Panc1 (cell line): Measurements from ENCODE around the gene PRR20G. TPM values are rescaled to one million over a fixed set of nuclear protein-coding genes. Genes with fewer than 3 reads are reported as not detected.

Experiments used
- ATAC-seq: fragments of 200-7000 bp; cut with Tn5 transposase; 2 replicates; pipeline ENCODE4 v1.9.1; 2020; ENCODE audit warnings: mild to moderate bottlenecking, moderate library complexity
- BruUV-seq: library from RNA; stranded (reverse); fragments of 400-500 nt; replicated peaks from 2 replicates; lab custom pipeline; 2021; lab: Mats Ljungman, UMichigan
- CTCF ChIA-PET: fragments of 300-600 bp; sonication (Branson Sonifier 250); formaldehyde crosslinking; loops from one replicate; lab custom pipeline; 2022; ENCODE audit warnings: antibody characterized with exemption; lab: Charles Lee
- POLR2A ChIA-PET: fragments of 300-600 bp; sonication (Branson Sonifier 250); formaldehyde crosslinking; loops from one replicate; lab custom pipeline; 2022; ENCODE audit warnings: antibody characterized with exemption; lab: Charles Lee
- DNase-seq: peaks from one replicate; pipeline ENCODE4 v3.0.0-alpha.2; 2010; ENCODE audit warnings: low read depth, low spot score
- H3K27ac ChIP-seq: 2 replicates; pipeline ENCODE4 v1.5.1; 2011; ENCODE audit warnings: mild to moderate bottlenecking, low read length, inconsistent platforms
- H3K27me3 ChIP-seq: fragments of 200-500 bp; sonication (Bioruptor generic); 2 replicates; pipeline ENCODE4 v1.6.0; 2014; ENCODE audit warnings: low read length, inconsistent platforms; ENCODE audit not compliant: control insufficient read depth, insufficient read depth
- H3K36me3 ChIP-seq: fragments of 200-500 bp; sonication (Bioruptor generic); 2 replicates; pipeline ENCODE4 v1.5.1; 2014; ENCODE audit warnings: inconsistent platforms, mild to moderate bottlenecking, low read length, moderate library complexity; ENCODE audit not compliant: control insufficient read depth, insufficient read depth
- H3K4me1 ChIP-seq: 2 replicates; pipeline ENCODE4 v1.5.1; 2011; ENCODE audit warnings: inconsistent platforms, mild to moderate bottlenecking, low read length, moderate library complexity; ENCODE audit not compliant: control insufficient read depth, insufficient read depth
- H3K4me3 ChIP-seq, 2 experiments: 2 replicates each; pipeline ENCODE4 v1.5.1; 2011 to 2012; ENCODE audit warnings: low read depth in 2 of 2, low read length in 2 of 2, mild to moderate bottlenecking in 2 of 2, inconsistent platforms in 1 of 2, moderate library complexity in 1 of 2
- H3K9me3 ChIP-seq: fragments of 200-500 bp; sonication (Bioruptor generic); 2 replicates; pipeline ENCODE4 v1.5.1; 2014; ENCODE audit warnings: low read depth, mild to moderate bottlenecking, inconsistent platforms, low read length, moderate library complexity; ENCODE audit not compliant: control insufficient read depth, insufficient read depth
- POLR2AphosphoS5 ChIP-seq: IDR thresholded peaks from 2 replicates; pipeline ENCODE4 v1.6.1; 2012; ENCODE audit warnings: mild to moderate bottlenecking, low read depth, low read length, moderate library complexity
- SIN3A ChIP-seq: IDR thresholded peaks from 2 replicates; pipeline ENCODE4 v1.6.1; 2012; ENCODE audit warnings: low read depth, mild to moderate bottlenecking, low read length, moderate library complexity, borderline replicate concordance; ENCODE audit not compliant: insufficient read depth
- TCF7L2 ChIP-seq: IDR thresholded peaks from 2 replicates; pipeline ENCODE4 v1.6.1; 2011; ENCODE audit warnings: mild to moderate bottlenecking, low read depth, low read length, inconsistent platforms
- in situ Hi-C: cut with HindIII; loops from 2 replicates; pipeline ENCODE4 v1.10.0; 2016; ENCODE audit warnings: low sequenced_read_pairs, low pct_unique_long_range_greater_than_20kb
- intact Hi-C: fragments of 100-400 bp; cut with micrococcal nuclease; formaldehyde crosslinking; loops from one replicate; pipeline ENCODE4 v1.10.0; 2022; ENCODE audit not compliant: unreplicated experiment
- total RNA-seq: library from RNA; stranded (reverse); gene quantifications from one replicate; pipeline ENCODE4 v1.2.1, GENCODE V29; 2021; ENCODE audit not compliant: unreplicated experiment
- TF ChIP-seq, protein P1 (sequence below): fragments of 450-650 bp; IDR thresholded peaks from 2 replicates; pipeline ENCODE4 v1.5.1; 2017; ENCODE audit warnings: mild to moderate bottlenecking
- TF ChIP-seq, protein P2 (sequence below), 2 experiments: IDR thresholded peaks; 2 replicates each; pipeline ENCODE4 v1.6.1; 2011 to 2012; ENCODE audit warnings: low read depth in 2 of 2, control low read depth in 1 of 2, low read length in 1 of 2, mild to moderate bottlenecking in 1 of 2, moderate library complexity in 1 of 2; ENCODE audit not compliant: insufficient read depth in 1 of 2

Gene PRR20G
- total RNA-seq, 1 experiment from 2014 or later = not detected

DNA sequence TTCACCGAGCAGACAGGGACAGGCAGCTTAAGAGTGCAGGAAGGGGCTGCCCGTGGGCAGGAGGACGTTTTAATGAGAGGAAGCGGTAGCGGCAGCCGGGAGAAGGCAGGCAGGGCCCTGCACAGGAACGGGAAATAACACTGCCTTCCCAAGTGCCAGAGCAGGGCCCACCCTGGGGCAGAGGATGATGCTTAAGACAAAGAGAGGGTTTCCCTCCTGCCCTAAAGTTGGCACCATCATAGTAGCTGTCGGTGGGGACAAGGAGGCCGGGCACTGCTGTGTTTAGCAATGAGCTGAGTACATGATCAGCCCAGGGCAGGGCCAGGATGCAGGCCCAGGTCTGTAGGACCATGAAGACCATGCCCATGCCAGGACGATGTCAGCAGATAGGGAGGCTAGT lies 21.7 kb downstream of the PRR20G start:
- no TSS peak for BruUV-seq
- Histone ChIP-seq H3K4me1 (no peaks in the 10 kb centered on the region), H3K4me3 (no peak overlapping the region), H3K27ac (no peak overlapping the region), H3K9me3 (peaks cover 11% of the 10 kb centered on the region; the same call in 1 of the 2 replicates), H3K27me3 (peaks cover 11% of the 10 kb centered on the region; the same call in 1 of the 2 replicates), H3K36me3 (no peaks in the 10 kb centered on the region)
- DNase-seq (no peak), ATAC-seq (no peak)
- POLR2A ChIA-PET = no interaction called here
- intact Hi-C loops = no loop called here
- in situ Hi-C loops = no loop called here
- TF ChIP-seq SIN3A = no peak
- no peak for TF ChIP-seq POLR2AphosphoS5
- TF ChIP-seq, protein P1, sequence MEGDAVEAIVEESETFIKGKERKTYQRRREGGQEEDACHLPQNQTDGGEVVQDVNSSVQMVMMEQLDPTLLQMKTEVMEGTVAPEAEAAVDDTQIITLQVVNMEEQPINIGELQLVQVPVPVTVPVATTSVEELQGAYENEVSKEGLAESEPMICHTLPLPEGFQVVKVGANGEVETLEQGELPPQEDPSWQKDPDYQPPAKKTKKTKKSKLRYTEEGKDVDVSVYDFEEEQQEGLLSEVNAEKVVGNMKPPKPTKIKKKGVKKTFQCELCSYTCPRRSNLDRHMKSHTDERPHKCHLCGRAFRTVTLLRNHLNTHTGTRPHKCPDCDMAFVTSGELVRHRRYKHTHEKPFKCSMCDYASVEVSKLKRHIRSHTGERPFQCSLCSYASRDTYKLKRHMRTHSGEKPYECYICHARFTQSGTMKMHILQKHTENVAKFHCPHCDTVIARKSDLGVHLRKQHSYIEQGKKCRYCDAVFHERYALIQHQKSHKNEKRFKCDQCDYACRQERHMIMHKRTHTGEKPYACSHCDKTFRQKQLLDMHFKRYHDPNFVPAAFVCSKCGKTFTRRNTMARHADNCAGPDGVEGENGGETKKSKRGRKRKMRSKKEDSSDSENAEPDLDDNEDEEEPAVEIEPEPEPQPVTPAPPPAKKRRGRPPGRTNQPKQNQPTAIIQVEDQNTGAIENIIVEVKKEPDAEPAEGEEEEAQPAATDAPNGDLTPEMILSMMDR = no peak
- TF ChIP-seq, protein P2, sequence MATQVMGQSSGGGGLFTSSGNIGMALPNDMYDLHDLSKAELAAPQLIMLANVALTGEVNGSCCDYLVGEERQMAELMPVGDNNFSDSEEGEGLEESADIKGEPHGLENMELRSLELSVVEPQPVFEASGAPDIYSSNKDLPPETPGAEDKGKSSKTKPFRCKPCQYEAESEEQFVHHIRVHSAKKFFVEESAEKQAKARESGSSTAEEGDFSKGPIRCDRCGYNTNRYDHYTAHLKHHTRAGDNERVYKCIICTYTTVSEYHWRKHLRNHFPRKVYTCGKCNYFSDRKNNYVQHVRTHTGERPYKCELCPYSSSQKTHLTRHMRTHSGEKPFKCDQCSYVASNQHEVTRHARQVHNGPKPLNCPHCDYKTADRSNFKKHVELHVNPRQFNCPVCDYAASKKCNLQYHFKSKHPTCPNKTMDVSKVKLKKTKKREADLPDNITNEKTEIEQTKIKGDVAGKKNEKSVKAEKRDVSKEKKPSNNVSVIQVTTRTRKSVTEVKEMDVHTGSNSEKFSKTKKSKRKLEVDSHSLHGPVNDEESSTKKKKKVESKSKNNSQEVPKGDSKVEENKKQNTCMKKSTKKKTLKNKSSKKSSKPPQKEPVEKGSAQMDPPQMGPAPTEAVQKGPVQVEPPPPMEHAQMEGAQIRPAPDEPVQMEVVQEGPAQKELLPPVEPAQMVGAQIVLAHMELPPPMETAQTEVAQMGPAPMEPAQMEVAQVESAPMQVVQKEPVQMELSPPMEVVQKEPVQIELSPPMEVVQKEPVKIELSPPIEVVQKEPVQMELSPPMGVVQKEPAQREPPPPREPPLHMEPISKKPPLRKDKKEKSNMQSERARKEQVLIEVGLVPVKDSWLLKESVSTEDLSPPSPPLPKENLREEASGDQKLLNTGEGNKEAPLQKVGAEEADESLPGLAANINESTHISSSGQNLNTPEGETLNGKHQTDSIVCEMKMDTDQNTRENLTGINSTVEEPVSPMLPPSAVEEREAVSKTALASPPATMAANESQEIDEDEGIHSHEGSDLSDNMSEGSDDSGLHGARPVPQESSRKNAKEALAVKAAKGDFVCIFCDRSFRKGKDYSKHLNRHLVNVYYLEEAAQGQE (IDR thresholded peaks at IDR 0.05; ENCODE audit: insufficient read depth in 1 of 2, low read depth in 2 of 2, low read length in 1 of 2) = no peak
- CTCF ChIA-PET = no interaction called here

DNA sequence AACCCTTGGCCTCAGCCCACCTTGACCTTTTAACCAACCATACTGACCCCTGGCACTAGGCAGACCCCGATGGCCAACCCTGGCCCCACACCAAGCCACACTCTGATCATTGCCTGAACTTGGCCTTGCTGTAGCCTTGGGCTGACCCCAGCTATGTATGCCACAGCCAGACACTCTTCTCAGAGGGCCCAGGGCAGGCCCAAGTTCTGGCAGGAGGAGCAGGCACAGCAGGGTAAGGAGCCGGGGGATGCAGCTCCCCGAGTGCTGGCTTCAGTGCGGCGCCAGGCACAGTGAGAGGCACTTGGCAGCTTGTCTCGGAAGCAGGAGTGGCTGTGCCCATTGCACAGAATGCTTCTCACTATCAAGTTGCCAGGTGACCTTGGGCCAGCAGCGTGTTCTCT lies 22.3 kb downstream of the PRR20G start:
- POLR2A ChIA-PET = interaction anchor here (0.7 kb wide), 1 partner anchor 1340 kb away, joined by 4 read pairs; no protein-coding TSS in a partner anchor
- Histone ChIP-seq H3K27ac (no peak overlapping the region), H3K4me3 (no peak overlapping the region), H3K27me3 (peaks cover 10% of the 10 kb centered on the region; the same call in 1 of the 2 replicates), H3K9me3 (peaks cover 11% of the 10 kb centered on the region; the same call in 1 of the 2 replicates), H3K4me1 (no peaks in the 10 kb centered on the region), H3K36me3 (no peaks in the 10 kb centered on the region)
- intact Hi-C loops = no loop called here
- in situ Hi-C loops = no loop called here
- TF ChIP-seq, protein P2 (IDR thresholded peaks at IDR 0.05; ENCODE audit: insufficient read depth in 1 of 2, low read depth in 2 of 2, low read length in 1 of 2) = no peak
- TF ChIP-seq POLR2AphosphoS5 (no peak), SIN3A (no peak), TCF7L2 (no peak)
- TF ChIP-seq, protein P1 = no peak
- CTCF ChIA-PET = no interaction called here
- ATAC-seq (no peak), DNase-seq (no peak)
- no TSS peak for BruUV-seq
